CD8-positive, alpha-beta memory T cell (primary cell): ENCODE results near the gene KRTAP10-7. TPM values are rescaled to one million over a fixed set of nuclear protein-coding genes. Genes with fewer than 3 reads are reported as not detected.
A peak's percentile ranks its signal among the peaks of the same experiment; 100 is the strongest.
"Not testable (repeated sequence)": the region's sequence is repeated elsewhere in the genome, so short reads cannot be mapped to it uniquely, and the experiment has no call there.

Experiments
- CTCF ChIA-PET: fragments of 350-600 bp; sonication (Branson Sonifier 250); formaldehyde crosslinking; loops from one replicate; lab custom pipeline; 2021; ENCODE audit warnings: antibody characterized with exemption; lab: Charles Lee
- POLR2A ChIA-PET: fragments of 350-600 bp; sonication (Branson Sonifier 250); formaldehyde crosslinking; loops from one replicate; lab custom pipeline; 2021; ENCODE audit warnings: antibody characterized with exemption; lab: Charles Lee
- DNase-seq, 5 donors: peaks; one replicate each; pipeline versions ENCODE4 v3.0.0 to v3.0.0-alpha.2; 2020 to 2022; ENCODE audit warnings: mixed read lengths in 1 of 5
- H3K27ac ChIP-seq: one replicate; pipeline ENCODE4 v1.7.0; 2013; ENCODE audit warnings: low read depth, mild to moderate bottlenecking, low read length, moderate library complexity
- H3K27me3 ChIP-seq: 2 replicates; pipeline ENCODE4 v1.7.0; 2013; ENCODE audit warnings: low read length, mild to moderate bottlenecking; ENCODE audit not compliant: insufficient read depth, poor library complexity, severe bottlenecking
- H3K36me3 ChIP-seq: 2 replicates; pipeline ENCODE4 v1.7.0; 2013; ENCODE audit warnings: mild to moderate bottlenecking, low read length, moderate library complexity; ENCODE audit not compliant: insufficient read depth
- H3K4me1 ChIP-seq: 2 replicates; pipeline ENCODE4 v1.7.0; 2013; ENCODE audit warnings: mild to moderate bottlenecking, low read length, moderate library complexity; ENCODE audit not compliant: insufficient read depth
- H3K4me3 ChIP-seq: 2 replicates; pipeline ENCODE4 v1.7.0; 2013; ENCODE audit warnings: mild to moderate bottlenecking, low read length
- H3K9me3 ChIP-seq: 2 replicates; pipeline ENCODE4 v1.7.0; 2013; ENCODE audit warnings: mild to moderate bottlenecking, low read length
- H3K27ac Mint-ChIP-seq, 8 donors: one replicate each; pipeline ENCODE4 v1.8.0; 2020 to 2021; ENCODE audit warnings: mixed read lengths in 8 of 8, mild to moderate bottlenecking in 6 of 8, inconsistent platforms in 3 of 8, moderate library complexity in 3 of 8
- H3K27me3 Mint-ChIP-seq, 2 donors: one replicate each; pipeline ENCODE4 v1.8.0; 2020 to 2021; ENCODE audit warnings: mixed read lengths in 2 of 2, mild to moderate bottlenecking in 1 of 2, moderate library complexity in 1 of 2
- H3K36me3 Mint-ChIP-seq, 3 donors: one replicate each; pipeline ENCODE4 v1.8.0; 2020 to 2021; ENCODE audit warnings: mixed read lengths in 3 of 3, inconsistent platforms in 1 of 3, mild to moderate bottlenecking in 1 of 3
- H3K4me1 Mint-ChIP-seq, 3 donors: one replicate each; pipeline ENCODE4 v1.8.0; 2020 to 2021; ENCODE audit warnings: mixed read lengths in 3 of 3, inconsistent platforms in 1 of 3, mild to moderate bottlenecking in 1 of 3
- H3K4me3 Mint-ChIP-seq, 7 donors: one replicate each; pipeline ENCODE4 v1.8.0; 2020 to 2021; ENCODE audit warnings: mixed read lengths in 7 of 7, mild to moderate bottlenecking in 6 of 7, moderate library complexity in 4 of 7, inconsistent platforms in 2 of 7
- H3K9me3 Mint-ChIP-seq, 5 donors: one replicate each; pipeline ENCODE4 v1.8.0; 2020 to 2022; ENCODE audit warnings: mixed read lengths in 5 of 5, mild to moderate bottlenecking in 3 of 5, moderate library complexity in 2 of 5, inconsistent platforms in 1 of 5
- polyA plus RNA-seq: library from polyadenylated mRNA; unstranded; fragments of 300-500 nt; fragmentation: Illumina TruSeq; gene quantifications from one replicate; pipeline ENCODE4 v1.2.3, GENCODE V29; 2021
- total RNA-seq, 2 experiments: library from RNA; stranded (reverse); gene quantifications; one replicate each; pipeline ENCODE4 v1.2.3, GENCODE V29; 2021

The KRTAP10-7 gene, protein sequence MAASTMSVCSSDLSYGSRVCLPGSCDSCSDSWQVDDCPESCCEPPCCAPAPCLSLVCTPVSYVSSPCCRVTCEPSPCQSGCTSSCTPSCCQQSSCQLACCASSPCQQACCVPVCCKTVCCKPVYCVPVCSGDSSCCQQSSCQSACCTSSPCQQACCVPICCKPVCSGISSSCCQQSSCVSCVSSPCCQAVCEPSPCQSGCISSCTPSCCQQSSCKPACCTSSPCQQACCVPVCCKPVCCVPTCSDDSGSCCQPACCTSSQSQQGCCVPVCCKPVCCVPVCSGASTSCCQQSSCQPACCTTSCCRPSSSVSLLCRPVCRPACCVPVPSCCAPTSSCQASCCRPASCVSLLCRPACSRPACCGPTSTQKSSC
- not detected for total RNA-seq
- not detected for polyA plus RNA-seq

DNA sequence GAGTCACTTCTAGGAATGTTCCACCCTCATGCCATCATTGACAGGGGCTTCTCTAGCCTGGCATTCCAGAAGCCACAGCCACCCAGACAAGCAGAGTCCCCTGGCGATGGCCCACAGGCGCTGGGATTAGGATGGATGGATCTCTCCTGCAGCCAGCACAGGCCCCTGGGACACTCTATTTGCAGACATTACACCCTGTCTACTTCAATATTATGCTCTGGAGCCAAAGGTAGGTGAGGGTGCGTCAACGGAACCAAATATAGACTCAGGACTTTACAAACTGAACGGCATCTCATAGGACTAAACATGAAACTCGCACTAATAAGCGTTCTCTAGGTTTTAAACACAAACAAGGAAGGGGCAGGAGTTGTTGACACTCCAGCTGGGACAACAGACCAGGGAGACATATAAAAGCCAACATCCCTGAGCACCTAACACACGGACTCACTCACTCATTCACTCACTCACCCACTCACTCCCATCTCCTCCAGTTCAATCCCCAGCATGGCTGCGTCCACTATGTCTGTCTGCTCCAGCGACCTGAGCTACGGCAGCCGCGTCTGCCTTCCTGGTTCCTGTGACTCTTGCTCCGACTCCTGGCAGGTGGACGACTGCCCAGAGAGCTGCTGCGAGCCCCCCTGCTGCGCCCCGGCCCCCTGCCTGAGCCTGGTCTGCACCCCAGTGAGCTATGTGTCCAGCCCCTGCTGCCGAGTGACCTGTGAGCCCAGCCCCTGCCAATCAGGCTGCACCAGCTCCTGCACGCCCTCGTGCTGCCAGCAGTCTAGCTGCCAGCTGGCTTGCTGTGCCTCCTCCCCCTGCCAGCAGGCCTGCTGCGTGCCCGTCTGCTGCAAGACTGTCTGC, at the start of gene KRTAP10-7:
Gene KRTAP10-7, plus strand, starts transcription at position 480 of the 861 bp plus-strand sequence. Its CDS starts 25 bp downstream, at position 505.
- POLR2A ChIA-PET, DNase-seq, H3K9me3 ChIP-seq, H3K4me3 ChIP-seq, CTCF ChIA-PET, H3K27me3 ChIP-seq, H3K36me3 ChIP-seq, H3K9me3 Mint-ChIP-seq, H3K4me1 Mint-ChIP-seq, H3K4me3 Mint-ChIP-seq, H3K4me1 ChIP-seq, H3K27ac ChIP-seq: not testable (repeated sequence)
- Mint-ChIP-seq H3K27ac (peak within 1 kb of the TSS in 1 of 8 donors; percentile 68), H3K27me3 (peaks cover 12 to 15% of the 10 kb centered on the region in 2 donors), H3K36me3 (peaks cover 0 to 12% (median 0%) of the 10 kb centered on the region in 3 donors)

DNA sequence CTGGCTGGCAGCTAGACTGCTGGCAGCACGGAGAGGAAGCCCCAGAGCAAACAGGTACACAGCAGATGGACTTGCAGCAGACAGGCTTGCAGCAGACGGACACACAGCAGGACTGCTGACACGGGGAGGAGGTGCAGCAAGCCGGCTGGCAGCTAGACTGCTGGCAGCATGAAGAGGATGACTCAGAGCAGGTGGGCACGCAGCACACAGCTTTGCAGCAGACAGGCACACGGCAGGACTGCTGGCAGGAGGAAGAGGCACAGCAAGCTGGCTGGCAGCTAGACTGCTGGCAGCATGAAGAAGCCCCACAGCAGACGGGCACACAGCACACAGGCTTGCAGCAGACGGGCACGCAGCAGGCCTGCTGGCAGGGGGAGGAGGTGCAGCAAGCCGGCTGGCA, 49.6 kb upstream of the KRTAP10-7 start:
- Mint-ChIP-seq H3K27ac (peak overlapping the region in 2 of 8 donors; percentile 38 to 68), H3K9me3 (peaks cover 16 to 31% (median 19%) of the 10 kb centered on the region in 5 donors), H3K27me3 (peaks cover 3 to 7% of the 10 kb centered on the region in 2 donors), H3K4me1 (peaks cover 26 to 31% (median 30%) of the 10 kb centered on the region in 3 donors), H3K36me3 (peaks cover 5 to 35% (median 13%) of the 10 kb centered on the region in 3 donors), H3K4me3 (no peak overlapping the region)
- H3K27ac ChIP-seq, result no peak overlapping the region
- POLR2A ChIA-PET, result no interaction called here
- H3K9me3 ChIP-seq, result peaks cover 6% of the 10 kb centered on the region
- H3K36me3 ChIP-seq, result no peaks in the 10 kb centered on the region
- no peak overlapping the region for H3K4me3 ChIP-seq
- no peaks in the 10 kb centered on the region for H3K27me3 ChIP-seq
- H3K4me1 ChIP-seq, result peaks cover 21% of the 10 kb centered on the region
- DNase-seq, result no peak
- CTCF ChIA-PET, result no interaction called here

DNA sequence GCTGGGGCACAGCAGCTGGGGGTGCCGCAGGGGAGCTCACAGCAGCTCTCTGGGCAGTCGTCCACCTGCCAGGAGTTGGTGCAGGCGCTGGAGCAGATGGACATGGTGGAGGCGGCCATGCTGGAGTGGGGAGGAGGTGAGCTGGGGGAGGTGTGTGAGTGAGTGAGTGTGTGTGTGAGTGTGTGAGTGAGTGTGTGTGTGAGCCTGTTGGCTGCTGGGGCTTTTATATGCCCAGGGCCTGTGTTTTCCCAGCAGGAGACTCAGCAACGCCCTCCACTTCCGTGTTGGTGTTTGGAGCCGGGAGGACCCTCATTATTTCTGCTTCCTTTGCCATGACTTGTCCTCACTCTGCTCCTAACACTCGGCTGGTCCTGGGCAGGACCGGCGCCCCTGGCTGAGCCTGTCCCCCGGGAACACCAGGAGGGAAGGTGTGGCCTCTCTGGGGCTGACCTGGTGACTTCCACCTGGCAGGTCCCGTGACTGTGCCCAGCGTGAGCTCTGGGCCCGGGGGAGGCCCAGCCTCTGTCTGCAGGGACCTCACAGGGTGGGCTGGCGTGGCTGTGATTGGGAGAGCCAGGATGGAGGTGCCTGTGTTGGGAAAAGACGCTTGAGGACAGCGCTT, 48.9 kb upstream of the KRTAP10-7 start, which contains the start of gene KRTAP10-2:
Gene KRTAP10-2, minus strand, starts transcription at position 166 of the 622 bp plus-strand sequence. Its CDS starts 47 bp downstream, at position 119.
- no peak within 1 kb of the TSS for H3K4me3 ChIP-seq
- H3K27me3 ChIP-seq, result no peaks in the 10 kb centered on the region
- H3K27ac ChIP-seq, result no peak within 1 kb of the TSS
- H3K4me1 ChIP-seq, result peaks cover 21% of the 10 kb centered on the region
- no peak for DNase-seq
- Mint-ChIP-seq H3K4me3 (no peak within 1 kb of the TSS), H3K4me1 (peaks cover 26 to 30% (median 30%) of the 10 kb centered on the region in 3 donors), H3K36me3 (peaks cover 5 to 32% (median 12%) of the 10 kb centered on the region in 3 donors), H3K9me3 (peaks cover 14 to 26% (median 17%) of the 10 kb centered on the region in 5 donors), H3K27me3 (peaks cover 3 to 8% of the 10 kb centered on the region in 2 donors), H3K27ac (peak within 1 kb of the TSS in 2 of 8 donors; percentile 38 to 68)
- H3K36me3 ChIP-seq, result no peaks in the 10 kb centered on the region
- POLR2A ChIA-PET, result no interaction called here
- peaks cover 6% of the 10 kb centered on the region for H3K9me3 ChIP-seq
- CTCF ChIA-PET, result no interaction called here

DNA sequence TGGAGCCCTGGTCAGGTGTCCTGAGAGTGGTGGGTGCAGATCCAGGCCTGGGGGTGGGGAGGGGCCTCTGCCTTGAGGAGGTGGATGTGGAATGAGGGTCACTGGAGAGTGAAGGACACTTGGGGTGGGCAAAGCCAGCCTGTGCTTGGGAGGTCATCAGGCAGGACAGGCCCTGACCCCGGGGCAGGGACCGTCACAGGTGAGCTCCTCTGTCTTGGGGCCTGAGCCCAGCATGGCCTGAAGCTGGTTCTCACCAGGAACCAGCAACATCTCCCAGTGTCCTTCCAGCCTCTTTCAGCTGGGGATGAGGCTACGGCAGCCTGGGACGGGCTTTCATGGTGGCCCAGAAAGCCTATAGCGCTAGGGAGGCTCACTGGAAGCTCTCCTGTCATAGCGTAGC, 48.3 kb upstream of the KRTAP10-7 start:
- CTCF ChIA-PET, result no interaction called here
- no peak overlapping the region for H3K4me3 ChIP-seq
- POLR2A ChIA-PET, result no interaction called here
- Mint-ChIP-seq H3K36me3 (peaks cover 5 to 25% (median 6%) of the 10 kb centered on the region in 3 donors), H3K9me3 (peaks cover 9 to 19% (median 12%) of the 10 kb centered on the region in 5 donors), H3K27me3 (peaks cover 1 to 8% of the 10 kb centered on the region in 2 donors), H3K27ac (no peak overlapping the region), H3K4me3 (no peak overlapping the region), H3K4me1 (peaks cover 19 to 25% (median 24%) of the 10 kb centered on the region in 3 donors)
- peaks cover 15% of the 10 kb centered on the region for H3K4me1 ChIP-seq
- H3K9me3 ChIP-seq, result no peaks in the 10 kb centered on the region
- no peaks in the 10 kb centered on the region for H3K27me3 ChIP-seq
- no peaks in the 10 kb centered on the region for H3K36me3 ChIP-seq
- DNase-seq, result no peak
- no peak overlapping the region for H3K27ac ChIP-seq

DNA sequence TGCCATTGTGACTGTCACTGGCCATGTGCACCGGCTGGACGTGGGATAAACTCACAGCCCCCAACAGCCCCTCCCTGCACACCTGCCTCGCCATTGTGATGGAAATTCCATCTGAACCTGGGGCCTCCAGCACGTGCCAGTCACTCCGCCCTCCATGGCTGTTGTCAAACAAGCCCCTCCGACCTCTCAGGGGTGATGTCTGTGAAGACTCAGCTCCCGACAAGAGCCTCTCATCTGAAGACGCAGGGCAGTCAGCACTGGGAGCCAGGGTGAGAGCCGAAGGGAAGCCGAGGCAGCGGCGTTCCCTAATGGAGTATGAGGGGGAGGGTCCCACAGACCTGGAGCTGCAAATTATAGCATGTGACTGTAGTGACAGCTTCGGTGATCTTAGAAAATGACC, 47.7 kb upstream of the KRTAP10-7 start:
- no peak overlapping the region for H3K4me3 ChIP-seq
- ChIA-PET CTCF (no interaction called here), POLR2A (no interaction called here)
- DNase-seq, result no peak
- Mint-ChIP-seq H3K27me3 (peaks cover 1 to 8% of the 10 kb centered on the region in 2 donors), H3K9me3 (peaks cover 4 to 14% (median 7%) of the 10 kb centered on the region in 5 donors), H3K27ac (peak overlapping the region in 1 of 8 donors; percentile 55), H3K4me3 (no peak overlapping the region), H3K36me3 (peaks cover under 1 to 20% (median 4%) of the 10 kb centered on the region in 3 donors), H3K4me1 (peaks cover 14 to 19% (median 18%) of the 10 kb centered on the region in 3 donors)
- no peaks in the 10 kb centered on the region for H3K9me3 ChIP-seq
- no peak overlapping the region for H3K27ac ChIP-seq
- H3K4me1 ChIP-seq, result peaks cover 9% of the 10 kb centered on the region
- H3K27me3 ChIP-seq, result no peaks in the 10 kb centered on the region
- no peaks in the 10 kb centered on the region for H3K36me3 ChIP-seq

DNA sequence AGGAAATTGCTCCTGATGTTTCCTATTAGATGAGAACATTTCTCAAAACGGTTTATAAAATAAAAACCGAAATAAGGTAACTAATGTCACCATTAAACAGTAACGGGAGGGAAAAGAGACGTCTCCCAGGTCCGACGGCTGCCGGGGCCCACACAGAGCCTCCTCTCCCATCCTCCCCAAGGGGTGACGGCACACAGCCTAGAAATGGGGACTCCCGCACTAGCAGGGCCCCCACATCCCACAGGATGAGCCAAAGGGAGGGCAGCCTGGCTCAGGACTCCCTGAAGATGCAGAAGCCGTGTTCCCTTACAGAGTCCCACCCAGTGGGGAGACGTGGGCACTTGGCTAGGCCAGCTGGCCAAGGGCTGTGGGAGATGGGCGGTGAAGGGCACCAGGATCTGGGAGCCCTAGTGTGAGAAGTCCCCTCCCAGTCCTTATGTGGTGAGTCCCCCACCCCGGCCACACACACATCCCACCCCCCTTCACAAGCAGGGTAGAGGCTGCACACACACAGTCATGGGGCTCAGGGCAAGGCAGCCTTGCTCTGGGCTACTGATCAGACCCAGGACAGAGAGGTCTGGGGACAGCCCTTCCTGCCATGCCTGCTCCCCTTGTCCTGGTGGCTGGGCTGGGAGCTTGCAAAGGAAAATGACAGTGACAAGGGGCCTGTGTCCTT, 45.1 kb upstream of the KRTAP10-7 start:
- Mint-ChIP-seq H3K4me1 (no peaks in the 10 kb centered on the region), H3K36me3 (peaks cover 0 to 24% (median 0%) of the 10 kb centered on the region in 3 donors), H3K27ac (no peak overlapping the region), H3K9me3 (peaks cover 2 to 19% (median 8%) of the 10 kb centered on the region in 5 donors), H3K27me3 (peaks cover 3 to 8% of the 10 kb centered on the region in 2 donors), H3K4me3 (no peak overlapping the region)
- no peaks in the 10 kb centered on the region for H3K4me1 ChIP-seq
- no peak for DNase-seq
- H3K27me3 ChIP-seq, result no peaks in the 10 kb centered on the region
- ChIA-PET POLR2A (no interaction called here), CTCF (no interaction called here)
- H3K27ac ChIP-seq, result no peak overlapping the region
- H3K36me3 ChIP-seq, result no peaks in the 10 kb centered on the region
- H3K9me3 ChIP-seq, result peaks cover 4% of the 10 kb centered on the region
- H3K4me3 ChIP-seq, result no peak overlapping the region

DNA sequence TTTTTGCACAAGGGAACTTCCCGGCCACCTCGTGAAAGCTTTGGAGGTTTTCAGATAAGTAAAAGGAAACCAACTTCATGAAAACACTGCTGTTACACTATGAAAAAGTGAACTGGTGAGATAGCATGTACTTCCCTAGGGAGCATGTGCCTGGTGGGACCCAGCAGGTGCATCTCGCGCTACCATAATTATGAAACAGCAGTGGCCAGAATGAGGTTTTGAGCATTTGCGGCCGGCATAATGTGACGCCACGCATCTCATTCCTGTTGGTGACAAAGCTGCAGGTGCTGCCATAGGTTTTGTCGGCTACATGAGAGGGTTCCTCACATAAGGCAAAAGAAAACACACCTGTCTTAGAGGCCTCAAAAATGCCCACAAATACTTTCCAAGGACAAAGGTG, 43.5 kb upstream of the KRTAP10-7 start:
- Histone ChIP-seq H3K27me3 (no peaks in the 10 kb centered on the region), H3K36me3 (no peaks in the 10 kb centered on the region), H3K4me3 (no peak overlapping the region), H3K27ac (no peak overlapping the region), H3K4me1 (no peaks in the 10 kb centered on the region), H3K9me3 (peaks cover 4% of the 10 kb centered on the region)
- H3K27ac Mint-ChIP-seq, result no peak overlapping the region
- H3K27me3 Mint-ChIP-seq, result peaks cover 2 to 8% of the 10 kb centered on the region in 2 donors
- DNase-seq, result no peak
- CTCF ChIA-PET, result interaction anchor here (0.9 kb wide), 1 partner anchor 186 kb away, joined by 4 read pairs; no protein-coding TSS in a partner anchor
- peaks cover 9 to 32% (median 15%) of the 10 kb centered on the region in 5 donors for H3K9me3 Mint-ChIP-seq
- POLR2A ChIA-PET, result no interaction called here
- H3K4me1 Mint-ChIP-seq, result no peaks in the 10 kb centered on the region
- peaks cover 0 to 36% (median 1%) of the 10 kb centered on the region in 3 donors for H3K36me3 Mint-ChIP-seq
- H3K4me3 Mint-ChIP-seq, result no peak overlapping the region
